GM12873 (cell line): ENCODE measurements around the gene TSPEAR.

Source experiments
- CTCF ChIP-seq: IDR thresholded peaks from 2 replicates; pipeline ENCODE4 v1.5.1; 2012; ENCODE audit warnings: low read depth, mild to moderate bottlenecking, moderate library complexity, low read length, control low read depth; ENCODE audit not compliant: insufficient read depth; ENCODE audit errors: missing control alignments

TSPEAR gene

GRCh38 chr21:44749759-44750674, 38.6 kb upstream of the TSPEAR start:
- no peak for TF ChIP-seq CTCF

- no peak for TF ChIP-seq CTCF
These were observed 37.9 kb upstream of the TSPEAR start for GRCh38 chr21:44749116-44749758.

- no peak for TF ChIP-seq CTCF
These were observed 37.2 kb upstream of the TSPEAR start for GRCh38 chr21:44748621-44749020.

- TF ChIP-seq CTCF: no peak
These were observed 31.2 kb upstream of the TSPEAR start for GRCh38 chr21:44742418-44743153.

GRCh38 chr21:44741921-44742320, 30.5 kb upstream of the TSPEAR start:
- TF ChIP-seq CTCF: no peak

- TF ChIP-seq CTCF: no peak
These were observed 29.4 kb upstream of the TSPEAR start for GRCh38 chr21:44740742-44741141.

GRCh38 chr21:44739316-44739715, 27.9 kb upstream of the TSPEAR start:
- no peak for TF ChIP-seq CTCF
